GM18498 (cell line): ENCODE measurements around the gene STUM.
A peak's percentile ranks its signal among the peaks of the same experiment; 100 is the strongest.

Experiments used
- ATAC-seq: cut with Tn5 transposase; IDR thresholded peaks from one replicate; pipeline ENCODE4 v1.9.1; 2021; ENCODE audit warnings: mild to moderate bottlenecking, moderate library complexity; ENCODE audit not compliant: unreplicated experiment

Gene STUM

GRCh38 chr1:226619031-226619430 is 70.5 kb downstream of the STUM start:
- no peak for ATAC-seq

GRCh38 chr1:226622012-226622411 is 73.4 kb downstream of the STUM start:
- ATAC-seq, result no peak

- ATAC-seq, result no peak
Observed at GRCh38 chr1:226624526-226624925, 76.0 kb downstream of the STUM start.

GRCh38 chr1:226625326-226625725 is 76.8 kb downstream of the STUM start:
- ATAC-seq, result no peak

GRCh38 chr1:226625832-226626576 is 77.4 kb downstream of the STUM start:
- ATAC-seq, result peak; percentile 31

- peak; percentile 80 for ATAC-seq
Observed at GRCh38 chr1:226626577-226626956, 78.0 kb downstream of the STUM start.

GRCh38 chr1:226627050-226627755 is 78.6 kb downstream of the STUM start:
- no peak for ATAC-seq

GRCh38 chr1:226627924-226628611 is 79.5 kb downstream of the STUM start:
- ATAC-seq, result no peak

- no peak for ATAC-seq
Observed at GRCh38 chr1:226628612-226629155, 80.1 kb downstream of the STUM start.

GRCh38 chr1:226629210-226629895 is 80.8 kb downstream of the STUM start:
- ATAC-seq, result no peak

GRCh38 chr1:226629896-226630550 is 81.5 kb downstream of the STUM start:
- no peak for ATAC-seq

GRCh38 chr1:226630592-226630991 is 82.0 kb downstream of the STUM start:
- ATAC-seq, result no peak

GRCh38 chr1:226631229-226632000 is 82.9 kb downstream of the STUM start:
- ATAC-seq, result no peak

- no peak for ATAC-seq
Observed at GRCh38 chr1:226632169-226632879, 83.8 kb downstream of the STUM start.

GRCh38 chr1:226632922-226633351 is 84.4 kb downstream of the STUM start:
- no peak for ATAC-seq

- peak; percentile 8 for ATAC-seq
Observed at GRCh38 chr1:226633541-226634165, 85.1 kb downstream of the STUM start.

- peak; percentile 83 for ATAC-seq
Observed at GRCh38 chr1:226634166-226634588, 85.6 kb downstream of the STUM start.

- no peak for ATAC-seq
Observed at GRCh38 chr1:226634611-226635246, 86.2 kb downstream of the STUM start.
